Thyroid gland (tissue), 4 donors: ENCODE measurements around the gene PSMB3. TPM values are rescaled to one million over a fixed set of nuclear protein-coding genes. Genes with fewer than 3 reads are reported as not detected.
A peak's percentile ranks its signal among the peaks of the same experiment; 100 is the strongest.

Experiments used
- DNase-seq, 2 donors: peaks; one replicate each; pipeline ENCODE4 v3.0.0-alpha.2; 2019
- H3K27ac ChIP-seq, 3 donors: fragments of 200-600 bp; sonication (generic); 1 replicate in 2 of 3; 2 replicates in 1 of 3; pipeline ENCODE4 v1.5.1; 2016 to 2019; ENCODE audit warnings: mild to moderate bottlenecking in 1 of 3, moderate library complexity in 1 of 3
- H3K27me3 ChIP-seq: fragments of 200-600 bp; sonication (generic); one replicate; pipeline ENCODE4 v1.5.1; 2019
- H3K36me3 ChIP-seq, 2 donors: fragments of 200-600 bp; sonication (generic); one replicate each; pipeline ENCODE4 v1.5.1; 2016 to 2019
- H3K4me1 ChIP-seq, 2 donors: fragments of 200-600 bp; sonication (generic); one replicate each; pipeline ENCODE4 v1.5.1; 2017 to 2019
- H3K4me3 ChIP-seq, 3 donors: fragments of 200-600 bp; sonication (generic); replicated peaks in 1 of 3; 1 replicate in 2 of 3; 2 replicates in 1 of 3; pipeline ENCODE4 v1.5.1; 2016; ENCODE audit warnings: mild to moderate bottlenecking in 1 of 3
- H3K9me3 ChIP-seq: fragments of 200-600 bp; sonication (generic); one replicate; pipeline ENCODE4 v1.5.1; 2017
- CTCF ChIP-seq, 6 experiments: fragments of 200-600 bp in 3 of 6; fragments of 450-650 bp in 3 of 6; sonication (generic) in 3 of 6; IDR thresholded peaks; one replicate each; pipeline ENCODE4 v1.5.1; 2016 to 2019; ENCODE audit warnings: antibody characterized with exemption in 6 of 6, mild to moderate bottlenecking in 2 of 6, inconsistent platforms in 1 of 6, moderate library complexity in 1 of 6
- POLR2A ChIP-seq, 2 donors: fragments of 450-650 bp; IDR thresholded peaks; one replicate each; pipeline ENCODE4 v1.6.1; 2017; ENCODE audit warnings: antibody characterized with exemption in 2 of 2, mild to moderate bottlenecking in 2 of 2, moderate library complexity in 1 of 2
- WGBS, 2 donors: methylation state at CpG; one replicate each; pipeline ENCODE4 v1.1.5; 2017; 5-methylcytosine and 5-hydroxymethylcytosine counted together
- intact Hi-C: fragments of 100-400 bp; cut with DNase I; formaldehyde crosslinking; loops from one replicate; pipeline ENCODE4 v1.15.1; 2023
- total RNA-seq, 4 donors: library from RNA; depleted of rRNA; stranded (reverse); fragments of >200 nt; gene quantifications; one replicate each; pipeline ENCODE4 v1.2.3, GENCODE V29; 2016

The PSMB3 gene
- total RNA-seq, 4 donors from 2014 or later = 135 to 256 (median 222) TPM

- Histone ChIP-seq H3K27ac (peak overlapping the region; percentile 87 to 92 (median 88)), H3K9me3 (no peaks in the 10 kb centered on the region), H3K4me1 (peaks cover 22 to 29% of the 10 kb centered on the region in 2 donors), H3K36me3 (peaks cover 3 to 5% of the 10 kb centered on the region in 2 donors), H3K27me3 (no peaks in the 10 kb centered on the region), H3K4me3 (peak overlapping the region; percentile 47 to 95 (median 54))
- TF ChIP-seq POLR2A (IDR thresholded peaks at IDR 0.05) = no peak
- no peak for TF ChIP-seq CTCF (IDR thresholded peaks at IDR 0.05)
- 0 to 2% methylated on average over 13 to 17 of the region's 32 CpGs for WGBS, 2 donors
- no peak for DNase-seq
- intact Hi-C loops = no loop called here
Observed at GRCh38 chr17:38705523-38705802, 47.1 kb upstream of the PSMB3 start.

GRCh38 chr17:38705803-38706504 lies 46.6 kb upstream of the PSMB3 start:
- TF ChIP-seq POLR2A (IDR thresholded peaks at IDR 0.05) = peak in 1 of 2 donors; percentile 18
- no peak for TF ChIP-seq CTCF (IDR thresholded peaks at IDR 0.05)
- DNase-seq = peak; percentile 53 to 67
- H3K36me3 ChIP-seq = peaks cover 3 to 7% of the 10 kb centered on the region in 2 donors
- 1% methylated on average over 26 to 37 of the region's 38 CpGs for WGBS, 2 donors
- peaks cover 22 to 29% of the 10 kb centered on the region in 2 donors for H3K4me1 ChIP-seq
- intact Hi-C loops = no loop called here
- peak overlapping the region; percentile 87 to 92 (median 88) for H3K27ac ChIP-seq
- no peaks in the 10 kb centered on the region for H3K27me3 ChIP-seq
- no peaks in the 10 kb centered on the region for H3K9me3 ChIP-seq
- peak overlapping the region; percentile 47 to 95 (median 54) for H3K4me3 ChIP-seq

GRCh38 chr17:38706505-38707216 lies 45.9 kb upstream of the PSMB3 start:
- intact Hi-C loops = no loop called here
- Histone ChIP-seq H3K4me3 (peak overlapping the region in 1 of 3 donors; percentile 95), H3K36me3 (peaks cover 5 to 14% of the 10 kb centered on the region in 2 donors), H3K27ac (peak overlapping the region; percentile 87 to 92 (median 88)), H3K27me3 (no peaks in the 10 kb centered on the region), H3K9me3 (no peaks in the 10 kb centered on the region), H3K4me1 (peaks cover 17 to 22% of the 10 kb centered on the region in 2 donors)
- TF ChIP-seq POLR2A (IDR thresholded peaks at IDR 0.05) (no peak), CTCF (IDR thresholded peaks at IDR 0.05) (no peak)
- peak; percentile 33 to 43 for DNase-seq
- WGBS, 2 donors = 11 to 14% methylated on average over 19 to 20 of the region's 20 CpGs

- H3K27me3 ChIP-seq = no peaks in the 10 kb centered on the region
- WGBS, 2 donors = 85 to 88% methylated on average over 19 to 21 of the region's 21 CpGs
- H3K9me3 ChIP-seq = no peaks in the 10 kb centered on the region
- H3K4me1 ChIP-seq = peaks cover 15 to 20% of the 10 kb centered on the region in 2 donors
- H3K36me3 ChIP-seq = peaks cover 15 to 25% of the 10 kb centered on the region in 2 donors
- H3K27ac ChIP-seq = no peak overlapping the region
- intact Hi-C loops = no loop called here
- no peak overlapping the region for H3K4me3 ChIP-seq
- TF ChIP-seq CTCF (IDR thresholded peaks at IDR 0.05) (no peak), POLR2A (IDR thresholded peaks at IDR 0.05) (no peak)
- no peak for DNase-seq
Observed at GRCh38 chr17:38707678-38708351, 44.7 kb upstream of the PSMB3 start.
